ENCODE results near the gene RAB39B. TPM values are rescaled to one million over a fixed set of nuclear protein-coding genes. Genes with fewer than 3 reads are reported as not detected.

RAB39B gene
- total and polyA plus RNA-seq, 2 experiments from 2014 or later = 2.1 to 4.2 TPM

GRCh38 chrX:155266439-155266838, 2.1 kb upstream of the RAB39B start:
- Histone ChIP-seq H3K27me3 (no peaks in the 10 kb centered on the region), H3K27ac (no peak overlapping the region), H3K36me3 (no peaks in the 10 kb centered on the region), H3K4me3 (no peak overlapping the region), H3K9me3 (ENCODE audit: low read depth) (peaks cover 1% of the 10 kb centered on the region), H3K4me1 (ENCODE audit: low read depth) (no peaks in the 10 kb centered on the region)
- TF ChIP-seq CTCF (IDR thresholded peaks at IDR 0.05; ENCODE audit: low read depth, low read length) = no peak
- no peak for DNase-seq (ENCODE audit: low read depth in 1 of 2, low spot score in 1 of 2)

- DNase-seq (ENCODE audit: low read depth in 1 of 2, low spot score in 1 of 2) = no peak
- Histone ChIP-seq H3K9me3 (ENCODE audit: low read depth) (no peaks in the 10 kb centered on the region), H3K36me3 (no peaks in the 10 kb centered on the region), H3K27ac (no peak overlapping the region), H3K27me3 (no peaks in the 10 kb centered on the region), H3K4me3 (no peak overlapping the region), H3K4me1 (ENCODE audit: low read depth) (no peaks in the 10 kb centered on the region)
- no peak for TF ChIP-seq CTCF (IDR thresholded peaks at IDR 0.05; ENCODE audit: low read depth, low read length)
Measured at GRCh38 chrX:155262970-155263754, 1.1 kb downstream of the RAB39B start.

GRCh38 chrX:155259752-155260151, 4.5 kb downstream of the RAB39B start:
- no peaks in the 10 kb centered on the region for H3K9me3 ChIP-seq (ENCODE audit: low read depth)
- no peaks in the 10 kb centered on the region for H3K4me1 ChIP-seq (ENCODE audit: low read depth)
- H3K36me3 ChIP-seq = no peaks in the 10 kb centered on the region
- no peak overlapping the region for H3K27ac ChIP-seq
- no peak overlapping the region for H3K4me3 ChIP-seq
- H3K27me3 ChIP-seq = no peaks in the 10 kb centered on the region
- no peak for TF ChIP-seq CTCF (IDR thresholded peaks at IDR 0.05; ENCODE audit: low read depth, low read length)
- no peak for DNase-seq (ENCODE audit: low read depth in 1 of 2, low spot score in 1 of 2)

GRCh38 chrX:155251391-155251790, 12.9 kb downstream of the RAB39B start:
- Histone ChIP-seq H3K27me3 (no peaks in the 10 kb centered on the region), H3K9me3 (ENCODE audit: low read depth) (no peaks in the 10 kb centered on the region), H3K4me1 (ENCODE audit: low read depth) (no peaks in the 10 kb centered on the region), H3K27ac (no peak overlapping the region), H3K36me3 (no peaks in the 10 kb centered on the region), H3K4me3 (no peak overlapping the region)
- TF ChIP-seq CTCF (IDR thresholded peaks at IDR 0.05; ENCODE audit: low read depth, low read length) = no peak
- DNase-seq (ENCODE audit: low read depth in 1 of 2, low spot score in 1 of 2) = no peak

GRCh38 chrX:155247497-155247896, 16.8 kb downstream of the RAB39B start:
- Histone ChIP-seq H3K36me3 (no peaks in the 10 kb centered on the region), H3K27ac (no peak overlapping the region), H3K27me3 (no peaks in the 10 kb centered on the region), H3K9me3 (ENCODE audit: low read depth) (no peaks in the 10 kb centered on the region), H3K4me1 (ENCODE audit: low read depth) (no peaks in the 10 kb centered on the region), H3K4me3 (no peak overlapping the region)
- TF ChIP-seq CTCF (IDR thresholded peaks at IDR 0.05; ENCODE audit: low read depth, low read length) = no peak
- no peak for DNase-seq (ENCODE audit: low read depth in 1 of 2, low spot score in 1 of 2)

Measured in cardiac muscle cell (in vitro differentiated cells and primary cell).